Measurements from ENCODE around the gene MRPS25.
"Not testable (repeated sequence)": the region's sequence is repeated elsewhere in the genome, so short reads cannot be mapped to it uniquely, and the experiment has no call there.

Gene MRPS25

GRCh38 chr3:15042936-15043335 is 22.2 kb downstream of the MRPS25 start:
- no peak for DNase-seq

- no peak for DNase-seq
Measured at GRCh38 chr3:15041950-15042349, 23.2 kb downstream of the MRPS25 start.

DNA sequence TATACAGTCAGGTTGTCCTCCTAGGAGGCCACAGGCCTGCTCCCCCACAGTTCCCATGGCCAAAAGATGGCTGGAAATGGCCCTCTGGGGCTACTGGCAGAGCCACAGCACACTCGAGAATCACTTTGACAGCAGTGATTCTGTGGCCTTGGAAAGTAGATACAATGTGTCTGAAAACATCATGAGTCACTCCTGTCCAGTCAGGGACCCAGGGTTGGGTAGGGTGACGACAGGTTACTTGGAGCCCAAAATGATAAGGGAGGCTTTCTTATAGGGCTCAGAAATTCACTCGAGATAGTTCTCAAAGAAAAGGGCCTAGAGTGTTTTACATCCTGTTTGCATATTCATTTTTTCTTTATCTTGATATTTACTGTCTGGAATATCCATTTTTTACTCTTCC is 24.3 kb downstream of the MRPS25 start:
- no peak for DNase-seq

GRCh38 chr3:15038306-15038705 is 26.8 kb downstream of the MRPS25 start:
- DNase-seq: no peak

- no peak for DNase-seq
Measured at GRCh38 chr3:15033103-15033502, 32.0 kb downstream of the MRPS25 start.

- no peak for DNase-seq
Measured at GRCh38 chr3:15032650-15033049, 32.5 kb downstream of the MRPS25 start.

DNA sequence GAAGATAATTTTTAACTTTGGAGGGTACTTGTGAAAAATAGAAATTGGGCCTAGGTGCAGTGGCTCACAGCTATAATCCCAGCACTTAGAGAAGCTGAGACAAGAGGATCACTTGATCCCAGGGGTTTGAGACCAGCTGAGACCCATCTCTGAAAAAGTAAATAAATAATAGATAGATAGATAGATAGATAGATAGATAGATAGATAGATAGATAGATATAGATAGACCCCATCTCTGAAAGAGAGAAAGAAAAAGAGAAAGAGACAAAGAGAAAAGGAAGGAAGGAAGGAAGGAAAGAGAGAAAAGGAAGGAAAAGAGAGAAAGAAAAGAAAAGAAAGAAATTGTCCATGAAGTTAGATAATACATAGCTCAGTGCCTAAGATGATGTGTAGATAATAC is 35.5 kb downstream of the MRPS25 start:
- DNase-seq: no peak

GRCh38 chr3:15023719-15024118 is 41.4 kb downstream of the MRPS25 start:
- no peak for DNase-seq

DNA sequence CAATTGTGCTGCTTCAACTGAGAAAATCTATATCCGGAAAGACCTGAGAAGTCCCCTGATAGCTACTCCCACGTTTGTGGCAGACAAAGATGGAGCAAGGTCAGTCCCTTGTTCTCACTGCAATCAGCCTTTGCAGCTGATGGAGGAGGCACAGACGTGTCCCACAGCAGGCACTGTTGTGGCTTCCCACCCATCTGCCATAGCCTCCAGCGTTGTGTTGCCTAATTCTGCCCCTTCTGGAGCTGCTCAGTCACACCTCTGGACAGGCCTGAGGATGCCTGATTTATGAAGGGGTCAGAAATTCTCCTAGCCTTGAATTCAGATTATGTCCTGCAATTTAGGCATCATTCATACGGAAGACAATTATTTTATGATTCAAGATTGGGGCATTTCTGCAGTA is 41.9 kb downstream of the MRPS25 start:
- DNase-seq: no peak

DNA sequence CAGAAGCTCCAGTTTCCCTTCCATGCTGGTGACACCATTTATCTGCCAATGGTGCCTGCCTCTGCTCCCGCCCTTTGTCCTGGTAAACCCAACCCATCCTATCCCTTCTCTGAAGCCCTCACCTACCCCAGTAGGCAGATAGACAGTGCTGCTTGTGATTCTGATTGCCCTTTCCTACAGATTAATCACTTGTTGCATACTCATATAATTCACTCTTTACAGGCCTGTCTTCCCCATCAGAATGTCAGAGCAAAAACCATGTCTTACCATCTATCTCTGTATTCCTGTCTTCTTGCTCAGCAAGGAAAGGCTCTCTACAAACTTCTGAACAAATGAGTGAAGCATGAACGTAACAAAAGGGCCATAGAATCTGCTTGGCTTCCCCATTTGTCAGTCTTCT is 47.9 kb downstream of the MRPS25 start:
- DNase-seq: no peak

- DNase-seq: no peak
Measured at GRCh38 chr3:15015456-15015855, 49.7 kb downstream of the MRPS25 start.

- no peak for DNase-seq
Measured at GRCh38 chr3:15014606-15015328, 50.3 kb downstream of the MRPS25 start.

DNA sequence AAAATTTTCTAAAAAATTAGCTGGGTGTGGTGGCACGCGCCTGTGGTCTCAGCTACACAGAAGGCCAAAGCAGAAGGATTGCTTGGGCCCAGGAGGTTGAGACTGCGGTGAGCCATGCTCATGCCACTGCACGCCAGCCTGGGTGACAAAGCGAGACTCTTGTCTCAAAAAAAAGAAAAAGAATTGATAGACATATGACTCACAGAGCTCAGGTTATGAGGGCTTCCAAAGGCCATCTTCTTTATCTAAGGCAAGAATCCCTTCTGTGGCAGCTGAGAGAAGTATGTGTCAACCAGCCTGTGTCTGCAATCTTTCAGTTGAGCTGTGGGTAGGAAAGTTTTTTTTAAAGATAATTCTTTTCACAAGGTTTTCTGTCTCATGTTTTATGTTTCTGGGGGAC is 53.9 kb downstream of the MRPS25 start:
- no peak for DNase-seq

GRCh38 chr3:15010664-15011063 is 54.5 kb downstream of the MRPS25 start:
- DNase-seq: no peak

DNA sequence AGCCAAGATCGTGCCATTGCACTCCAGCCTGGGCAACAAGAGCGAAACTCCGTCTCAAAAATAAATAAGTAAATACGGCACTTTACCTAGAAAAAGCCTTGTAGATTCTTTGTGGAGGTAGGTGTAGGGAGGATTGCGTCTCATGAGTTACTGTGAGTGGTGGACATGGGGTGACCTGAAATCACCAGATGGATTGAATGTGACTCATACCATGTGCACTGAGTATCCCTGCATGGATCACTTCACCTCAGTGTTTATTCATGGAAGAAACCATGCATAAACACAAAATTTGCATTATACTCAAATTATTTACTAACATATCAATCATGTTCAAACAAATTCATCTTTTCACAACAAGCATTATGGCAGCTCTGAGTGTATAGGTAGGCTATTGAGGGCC is 55.9 kb downstream of the MRPS25 start:
- DNase-seq: no peak

DNA sequence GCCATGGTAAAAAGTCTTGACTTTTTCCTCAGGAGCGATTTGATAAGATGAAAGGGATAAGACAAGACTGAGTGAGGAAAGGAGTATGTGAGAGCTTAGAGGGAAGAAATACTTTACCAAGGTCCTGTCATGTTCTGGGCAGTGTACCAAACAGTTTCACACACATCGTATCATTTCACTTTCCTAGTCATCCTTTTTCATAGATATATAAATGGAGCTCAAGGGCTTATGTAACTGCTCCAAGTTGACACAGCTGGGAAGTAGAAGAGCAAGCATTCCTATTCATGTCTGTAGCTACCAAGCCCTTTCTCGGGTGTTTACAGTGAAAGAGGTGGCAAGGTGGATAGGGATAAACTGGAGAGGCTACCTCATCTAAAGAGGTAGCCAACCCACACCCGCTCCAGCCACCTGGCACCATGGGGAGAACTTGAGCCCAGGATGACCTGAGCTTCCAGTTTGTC is 57.4 kb downstream of the MRPS25 start:
- DNase-seq: no peak

DNA sequence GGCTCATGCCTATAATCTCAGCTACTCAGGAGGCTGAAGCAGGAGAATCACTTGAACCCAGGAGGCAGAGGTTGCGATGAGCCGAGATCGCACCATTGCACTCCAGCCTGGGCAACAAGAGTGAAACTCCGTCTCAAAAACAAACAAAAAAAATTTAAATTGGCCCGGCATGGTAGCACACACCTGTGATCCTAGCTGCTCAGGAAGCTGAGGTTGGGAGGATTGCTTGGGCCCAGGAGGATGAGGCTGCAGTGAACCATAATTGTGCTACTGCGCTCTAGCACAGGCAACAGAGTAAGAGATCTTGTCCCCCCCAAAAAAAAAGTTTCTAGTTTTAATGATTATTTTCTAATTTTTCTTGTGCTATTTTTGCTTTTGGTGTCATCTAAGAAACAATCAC is 65.9 kb downstream of the MRPS25 start:
- not testable (repeated sequence) for DNase-seq
